Midbrain (tissue), 1 donor: ENCODE measurements around the gene VGF.
"Not testable (repeated sequence)": the region's sequence is repeated elsewhere in the genome, so short reads cannot be mapped to it uniquely, and the experiment has no call there.

Experiments used
- DNase-seq: peaks from one replicate; lab custom pipeline; 2025; lab: John Stamatoyannopoulos, UW

The VGF gene

GRCh38 chr7:101115215-101115614 lies 50.2 kb downstream of the VGF start:
- DNase-seq = no peak

GRCh38 chr7:101114492-101114891 lies 50.9 kb downstream of the VGF start:
- DNase-seq = no peak

- no peak for DNase-seq
Measured at GRCh38 chr7:101113836-101114235, 51.5 kb downstream of the VGF start.

GRCh38 chr7:101113140-101113539 lies 52.2 kb downstream of the VGF start:
- not testable (repeated sequence) for DNase-seq
